Activated naive CD4-positive, alpha-beta T cell treated with anti-CD3 and anti-CD28 coated beads, Interleukin-2, amount 50 U/mL, for 72 hours (primary cell): ENCODE measurements around the gene FGF18. TPM values are rescaled to one million over a fixed set of nuclear protein-coding genes. Genes with fewer than 3 reads are reported as not detected.
"Not testable (repeated sequence)": the region's sequence is repeated elsewhere in the genome, so short reads cannot be mapped to it uniquely, and the experiment has no call there.

Experiments
- ATAC-seq, 2 donors: fragments of 150-1000 bp; cut with Tn5 transposase; 2 replicates each; pipeline ENCODE4 v1.10.0; 2021; ENCODE audit warnings: mild to moderate bottlenecking in 2 of 2, moderate library complexity in 2 of 2
- DNase-seq, 2 donors: peaks; one replicate each; pipeline ENCODE4 v3.0.0; 2021 to 2022; ENCODE audit warnings: low spot score in 2 of 2
- H3K27ac Mint-ChIP-seq, 2 donors: one replicate each; pipeline ENCODE4 v1.8.0; 2022; ENCODE audit warnings: mild to moderate bottlenecking in 2 of 2, mixed read lengths in 2 of 2
- H3K36me3 Mint-ChIP-seq, 2 donors: one replicate each; pipeline ENCODE4 v1.8.0; 2022; ENCODE audit warnings: mixed read lengths in 2 of 2
- H3K9me3 Mint-ChIP-seq, 2 donors: one replicate each; pipeline ENCODE4 v1.8.0; 2022; ENCODE audit warnings: mixed read lengths in 2 of 2
- total RNA-seq, 2 donors: library from RNA; stranded (reverse); gene quantifications; one replicate each; pipeline ENCODE4 v1.2.3, GENCODE V29; 2022

FGF18 gene
- total RNA-seq, result under 1 TPM in 1 of 2 donors, not detected in 1; 0.36 TPM

- peak; percentile 32 to 82 for ATAC-seq
- H3K27ac Mint-ChIP-seq, result peak within 1 kb of the TSS in 1 of 2 donors; percentile 36
- no peaks in the 10 kb centered on the region for H3K36me3 Mint-ChIP-seq
- DNase-seq, result peak; percentile 41 to 76
- H3K9me3 Mint-ChIP-seq, result no peaks in the 10 kb centered on the region
These were observed at the start of gene FGF18 for GRCh38 chr5:171418982-171419687. FGF18 (plus strand) TSS chr5:171419647; CDS start chr5:171420200, 553 bp downstream.

- Mint-ChIP-seq H3K9me3 (no peaks in the 10 kb centered on the region), H3K27ac (no peak overlapping the region)
- peak in 1 of 2 donors; percentile 43 for ATAC-seq
These were observed 49.5 kb upstream of the FGF18 start for GRCh38 chr5:171369898-171370297.

GRCh38 chr5:171370881-171371280, 48.6 kb upstream of the FGF18 start:
- not testable (repeated sequence) for H3K9me3 Mint-ChIP-seq, H3K36me3 Mint-ChIP-seq, DNase-seq, H3K27ac Mint-ChIP-seq, ATAC-seq

More at GRCh38 chr5:171369898-171370297, 49.5 kb upstream of the FGF18 start:
- DNase-seq, result no peak
- H3K36me3 Mint-ChIP-seq, result no peaks in the 10 kb centered on the region

- no peak for ATAC-seq
These were observed 48.1 kb upstream of the FGF18 start for GRCh38 chr5:171371326-171371725.

GRCh38 chr5:171379961-171380360, 39.5 kb upstream of the FGF18 start:
- no peak for DNase-seq

More at GRCh38 chr5:171371326-171371725, 48.1 kb upstream of the FGF18 start:
- Mint-ChIP-seq H3K36me3 (no peaks in the 10 kb centered on the region), H3K9me3 (no peaks in the 10 kb centered on the region), H3K27ac (no peak overlapping the region)
- DNase-seq, result no peak

GRCh38 chr5:171384416-171384815, 35.0 kb upstream of the FGF18 start:
- not testable (repeated sequence) for ATAC-seq, H3K9me3 Mint-ChIP-seq, DNase-seq
- Mint-ChIP-seq H3K27ac (peak overlapping the region in 1 of 2 donors; percentile 50), H3K36me3 (peaks cover 20% of the 10 kb centered on the region in 2 donors)

More at GRCh38 chr5:171379961-171380360, 39.5 kb upstream of the FGF18 start:
- Mint-ChIP-seq H3K36me3 (no peaks in the 10 kb centered on the region), H3K27ac (no peak overlapping the region), H3K9me3 (no peaks in the 10 kb centered on the region)
- ATAC-seq, result no peak

GRCh38 chr5:171384999-171385398, 34.4 kb upstream of the FGF18 start:
- H3K36me3 Mint-ChIP-seq, result peaks cover 26% of the 10 kb centered on the region in 2 donors
- not testable (repeated sequence) for H3K9me3 Mint-ChIP-seq, DNase-seq, H3K27ac Mint-ChIP-seq
- peak; percentile 27 to 33 for ATAC-seq

- Mint-ChIP-seq H3K9me3 (no peaks in the 10 kb centered on the region), H3K27ac (no peak overlapping the region), H3K36me3 (peaks cover 35 to 37% of the 10 kb centered on the region in 2 donors)
- no peak for ATAC-seq
- DNase-seq, result no peak
These were observed 33.3 kb upstream of the FGF18 start for GRCh38 chr5:171386006-171386671.

- DNase-seq, result no peak
- ATAC-seq, result no peak
These were observed 32.5 kb upstream of the FGF18 start for GRCh38 chr5:171386861-171387344.

GRCh38 chr5:171387345-171387969, 32.0 kb upstream of the FGF18 start, which contains the start of gene NPM1:
NPM1 (plus strand) TSS chr5:171387849; CDS start chr5:171387949, 100 bp downstream.
- Mint-ChIP-seq H3K27ac (peak within 1 kb of the TSS; percentile 97 to 100), H3K9me3 (no peaks in the 10 kb centered on the region), H3K36me3 (peaks cover 41 to 45% of the 10 kb centered on the region in 2 donors)
- ATAC-seq (peak; percentile 79 to 82), DNase-seq (peak; percentile 94 to 98)

More at GRCh38 chr5:171386861-171387344, 32.5 kb upstream of the FGF18 start:
- Mint-ChIP-seq H3K36me3 (peaks cover 39 to 42% of the 10 kb centered on the region in 2 donors), H3K27ac (peak overlapping the region; percentile 97 to 100), H3K9me3 (no peaks in the 10 kb centered on the region)

- ATAC-seq (peak; percentile 42 to 60), DNase-seq (peak; percentile 78 to 86)
- peaks cover 48 to 52% of the 10 kb centered on the region in 2 donors for H3K36me3 Mint-ChIP-seq
- peak overlapping the region; percentile 97 to 100 for H3K27ac Mint-ChIP-seq
- no peaks in the 10 kb centered on the region for H3K9me3 Mint-ChIP-seq
These were observed 31.3 kb upstream of the FGF18 start for GRCh38 chr5:171387970-171388815.

- H3K36me3 Mint-ChIP-seq, result peaks cover 48 to 58% of the 10 kb centered on the region in 2 donors
- ATAC-seq, result peak; percentile 16 to 20
These were observed 30.7 kb upstream of the FGF18 start for GRCh38 chr5:171388816-171389168.

GRCh38 chr5:171390883-171391677, 28.4 kb upstream of the FGF18 start:
- Mint-ChIP-seq H3K36me3 (peaks cover 55 to 70% of the 10 kb centered on the region in 2 donors), H3K27ac (peak overlapping the region; percentile 89 to 100), H3K9me3 (no peaks in the 10 kb centered on the region)
- DNase-seq (no peak), ATAC-seq (no peak)

More at GRCh38 chr5:171388816-171389168, 30.7 kb upstream of the FGF18 start:
- no peak for DNase-seq
- peak overlapping the region; percentile 97 to 100 for H3K27ac Mint-ChIP-seq
- H3K9me3 Mint-ChIP-seq, result no peaks in the 10 kb centered on the region

GRCh38 chr5:171391996-171392577, 27.4 kb upstream of the FGF18 start:
- peaks cover 55 to 78% of the 10 kb centered on the region in 2 donors for H3K36me3 Mint-ChIP-seq
- no peak for ATAC-seq
- DNase-seq, result no peak
- no peaks in the 10 kb centered on the region for H3K9me3 Mint-ChIP-seq
- H3K27ac Mint-ChIP-seq, result peak overlapping the region; percentile 83 to 100
